KBM-7 (cell line): Measurements from ENCODE around the gene ZNF217.
A peak's percentile ranks its signal among the peaks of the same experiment; 100 is the strongest.
"Not testable (repeated sequence)": the region's sequence is repeated elsewhere in the genome, so short reads cannot be mapped to it uniquely, and the experiment has no call there.

ENCODE experiments used
- DNase-seq: peaks from one replicate; pipeline ENCODE4 v3.0.0-alpha.2; 2015
- in situ Hi-C: fragments of 300-500 bp; cut with MboI; formaldehyde crosslinking; loops from 2 replicates; pipeline ENCODE4 v1.14.3; 2020; ENCODE audit warnings: low sequenced_read_pairs, low pct_unique_long_range_greater_than_20kb, mixed read lengths

ZNF217 gene

GRCh38 chr20:53599378-53599777 is 5.7 kb upstream of the ZNF217 start:
- no peak for DNase-seq
- in situ Hi-C loops, result no loop called here

GRCh38 chr20:53599044-53599362 is 5.4 kb upstream of the ZNF217 start:
- in situ Hi-C loops, result no loop called here
- no peak for DNase-seq

- DNase-seq, result no peak
- in situ Hi-C loops, result no loop called here
Measured at GRCh38 chr20:53598140-53599043, 4.8 kb upstream of the ZNF217 start.

- DNase-seq, result no peak
- in situ Hi-C loops, result no loop called here
Measured at GRCh38 chr20:53597521-53598120, 4.0 kb upstream of the ZNF217 start.

- in situ Hi-C loops, result no loop called here
- no peak for DNase-seq
Measured at GRCh38 chr20:53597030-53597482, 3.4 kb upstream of the ZNF217 start.

- in situ Hi-C loops, result not testable (repeated sequence)
Measured at GRCh38 chr20:53596189-53597001, 2.8 kb upstream of the ZNF217 start.

GRCh38 chr20:53595742-53596141 is 2.1 kb upstream of the ZNF217 start:
- in situ Hi-C loops, DNase-seq: not testable (repeated sequence)

More at GRCh38 chr20:53596189-53597001, 2.8 kb upstream of the ZNF217 start:
- DNase-seq, result not testable (repeated sequence)

GRCh38 chr20:53595018-53595378 is 1.4 kb upstream of the ZNF217 start:
- no peak for DNase-seq

GRCh38 chr20:53594068-53595017 is 704 bp upstream of the ZNF217 start:
- DNase-seq, result peak; percentile 88
- in situ Hi-C loops, result no loop called here

More at GRCh38 chr20:53595018-53595378, 1.4 kb upstream of the ZNF217 start:
- in situ Hi-C loops, result no loop called here

GRCh38 chr20:53592992-53593465 is 610 bp downstream of the ZNF217 start:
- in situ Hi-C loops, result no loop called here
- peak; percentile 51 for DNase-seq

- in situ Hi-C loops, result not testable (repeated sequence)
Measured at GRCh38 chr20:53592454-53592991, 1.1 kb downstream of the ZNF217 start.

GRCh38 chr20:53591941-53592441 is 1.6 kb downstream of the ZNF217 start:
- in situ Hi-C loops, result not testable (repeated sequence)
- peak; percentile 37 for DNase-seq

More at GRCh38 chr20:53592454-53592991, 1.1 kb downstream of the ZNF217 start:
- DNase-seq, result peak; percentile 72

- DNase-seq, result peak; percentile 73
Measured at GRCh38 chr20:53591206-53591741, 2.4 kb downstream of the ZNF217 start.

GRCh38 chr20:53590608-53591007 is 3.0 kb downstream of the ZNF217 start:
- in situ Hi-C loops, result not testable (repeated sequence)
- peak; percentile 31 for DNase-seq

More at GRCh38 chr20:53591206-53591741, 2.4 kb downstream of the ZNF217 start:
- in situ Hi-C loops, result not testable (repeated sequence)

GRCh38 chr20:53590122-53590521 is 3.5 kb downstream of the ZNF217 start:
- DNase-seq, in situ Hi-C loops: not testable (repeated sequence)

GRCh38 chr20:53589321-53590065 is 4.1 kb downstream of the ZNF217 start:
- DNase-seq, result peak; percentile 62

GRCh38 chr20:53587157-53587703 is 6.4 kb downstream of the ZNF217 start:
- in situ Hi-C loops, result not testable (repeated sequence)

More at GRCh38 chr20:53589321-53590065, 4.1 kb downstream of the ZNF217 start:
- in situ Hi-C loops, result not testable (repeated sequence)

More at GRCh38 chr20:53587157-53587703, 6.4 kb downstream of the ZNF217 start:
- DNase-seq, result not testable (repeated sequence)
